ENCODE measurements around the gene BTNL3. TPM values are rescaled to one million over a fixed set of nuclear protein-coding genes. Genes with fewer than 3 reads are reported as not detected.

Gene BTNL3
- total and polyA plus RNA-seq, 4 donors, result 0.47 to 1.8 (median 0.71) TPM; not detected in 1

DNA sequence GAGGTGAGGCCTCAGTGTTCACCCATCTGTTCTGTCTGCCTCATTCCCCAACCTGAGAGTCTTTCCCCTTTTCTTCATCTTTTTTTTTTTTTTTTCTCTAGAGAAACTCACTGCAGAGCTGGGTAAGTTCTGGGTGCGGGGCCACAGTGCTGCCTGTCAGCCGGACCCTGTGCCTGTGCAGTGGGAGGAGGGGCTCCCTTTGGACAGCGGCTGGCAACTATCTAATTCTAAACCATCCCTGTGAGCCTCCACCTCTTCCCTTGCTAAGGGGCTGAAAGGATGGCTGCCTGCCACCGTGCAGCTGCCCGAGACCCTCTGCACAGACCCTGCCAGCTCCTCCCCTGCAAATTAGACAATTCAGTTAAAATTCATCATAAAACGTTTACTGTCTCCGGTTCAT, 65.5 kb downstream of the BTNL3 start:
- H3K4me3 ChIP-seq, result peak overlapping the region; percentile 39
- peaks cover 0 to 91% (median 76%) of the 10 kb centered on the region in 3 donors for H3K27me3 ChIP-seq (ENCODE audit: control insufficient read depth in 3 of 3, insufficient read depth in 3 of 3, low read length in 2 of 3)
- H3K9me3 ChIP-seq (ENCODE audit: control insufficient read depth in 4 of 4, insufficient read depth in 3 of 4, low read length in 3 of 4), result peaks cover 0 to under 1% (median 0%) of the 10 kb centered on the region in 4 donors
- DNase-seq (no peak), ATAC-seq (ENCODE audit: insufficient read depth, low FRiP score) (no peak)
- TF ChIP-seq, protein P1, sequence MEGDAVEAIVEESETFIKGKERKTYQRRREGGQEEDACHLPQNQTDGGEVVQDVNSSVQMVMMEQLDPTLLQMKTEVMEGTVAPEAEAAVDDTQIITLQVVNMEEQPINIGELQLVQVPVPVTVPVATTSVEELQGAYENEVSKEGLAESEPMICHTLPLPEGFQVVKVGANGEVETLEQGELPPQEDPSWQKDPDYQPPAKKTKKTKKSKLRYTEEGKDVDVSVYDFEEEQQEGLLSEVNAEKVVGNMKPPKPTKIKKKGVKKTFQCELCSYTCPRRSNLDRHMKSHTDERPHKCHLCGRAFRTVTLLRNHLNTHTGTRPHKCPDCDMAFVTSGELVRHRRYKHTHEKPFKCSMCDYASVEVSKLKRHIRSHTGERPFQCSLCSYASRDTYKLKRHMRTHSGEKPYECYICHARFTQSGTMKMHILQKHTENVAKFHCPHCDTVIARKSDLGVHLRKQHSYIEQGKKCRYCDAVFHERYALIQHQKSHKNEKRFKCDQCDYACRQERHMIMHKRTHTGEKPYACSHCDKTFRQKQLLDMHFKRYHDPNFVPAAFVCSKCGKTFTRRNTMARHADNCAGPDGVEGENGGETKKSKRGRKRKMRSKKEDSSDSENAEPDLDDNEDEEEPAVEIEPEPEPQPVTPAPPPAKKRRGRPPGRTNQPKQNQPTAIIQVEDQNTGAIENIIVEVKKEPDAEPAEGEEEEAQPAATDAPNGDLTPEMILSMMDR (IDR thresholded peaks at IDR 0.05; ENCODE audit: control extremely low read depth, extremely low read depth), result no peak
- H3K9ac ChIP-seq (ENCODE audit: insufficient read depth in 1 of 2, low read length in 2 of 2), result no peak overlapping the region
- peaks cover 0 to 17% (median 3%) of the 10 kb centered on the region in 5 donors for H3K4me1 ChIP-seq (ENCODE audit: control insufficient read depth in 5 of 5, insufficient read depth in 5 of 5, low read length in 5 of 5)
- peak overlapping the region in 1 of 2 donors; percentile 38 for H3K27ac ChIP-seq (ENCODE audit: low read depth in 1 of 2, low read length in 1 of 2)
- H3K36me3 ChIP-seq (ENCODE audit: control insufficient read depth in 4 of 4, insufficient read depth in 4 of 4, low read length in 4 of 4), result no peaks in the 10 kb centered on the region
- WGBS, 2 donors, result 27 to 32% methylated on average over 7 of the region's 7 CpGs

DNA sequence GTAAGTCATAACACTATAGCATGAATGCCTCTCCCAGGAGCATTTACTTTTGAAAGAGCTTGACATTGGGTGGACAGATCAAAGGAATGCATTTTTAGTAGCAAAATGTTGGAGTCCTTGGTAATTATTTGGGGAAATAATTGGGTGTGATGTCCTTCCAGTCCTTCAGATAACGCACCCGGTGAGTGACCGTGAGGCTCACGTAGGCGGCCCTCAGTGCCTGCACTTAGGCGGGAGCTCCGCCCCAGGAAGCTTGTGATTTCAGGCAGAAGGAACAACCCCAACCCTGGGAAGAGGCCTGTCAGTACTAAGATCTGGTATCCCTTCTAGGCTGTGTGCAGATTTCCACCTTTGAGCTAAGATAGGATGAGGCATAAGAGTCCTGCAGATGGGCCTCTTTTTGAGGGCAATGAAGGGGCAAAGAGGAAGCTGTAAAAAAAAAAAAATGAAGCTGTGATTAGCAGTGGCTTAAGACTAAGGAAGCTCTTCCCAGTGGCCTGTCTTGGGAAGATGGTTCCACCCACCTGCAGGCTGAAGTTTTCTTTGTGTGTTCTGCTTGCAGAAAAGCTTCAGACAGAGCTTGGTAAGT, 66.3 kb downstream of the BTNL3 start:
- WGBS, 2 donors, result 31 to 35% methylated on average over 7 of the region's 7 CpGs

More for the DNA sequence above, 66.3 kb downstream of the BTNL3 start:
- peaks cover 0 to 3% (median 0%) of the 10 kb centered on the region in 4 donors for H3K9me3 ChIP-seq (ENCODE audit: control insufficient read depth in 4 of 4, insufficient read depth in 3 of 4, low read length in 3 of 4)
- TF ChIP-seq, protein P1 (IDR thresholded peaks at IDR 0.05; ENCODE audit: control extremely low read depth, extremely low read depth), result no peak
- no peak overlapping the region for H3K9ac ChIP-seq (ENCODE audit: insufficient read depth in 1 of 2, low read length in 2 of 2)
- no peaks in the 10 kb centered on the region for H3K36me3 ChIP-seq (ENCODE audit: control insufficient read depth in 4 of 4, insufficient read depth in 4 of 4, low read length in 4 of 4)
- no peak overlapping the region for H3K27ac ChIP-seq (ENCODE audit: low read depth in 1 of 2, low read length in 1 of 2)
- peaks cover 0 to 16% (median 3%) of the 10 kb centered on the region in 5 donors for H3K4me1 ChIP-seq (ENCODE audit: control insufficient read depth in 5 of 5, insufficient read depth in 5 of 5, low read length in 5 of 5)
- ATAC-seq (ENCODE audit: insufficient read depth, low FRiP score) (no peak), DNase-seq (no peak)
- H3K4me3 ChIP-seq, result no peak overlapping the region
- H3K27me3 ChIP-seq (ENCODE audit: control insufficient read depth in 3 of 3, insufficient read depth in 3 of 3, low read length in 2 of 3), result peaks cover 0 to 89% (median 69%) of the 10 kb centered on the region in 3 donors

Small RNAs within 50 kb of the gene (small RNA-seq; reads per million reads assigned to genes)
- gene MIR8089 (ENCODE audit: low replicate concordance), result not detected
- not detected for gene RNU6-1036P (ENCODE audit: low replicate concordance)
- not detected for gene RPS29P12 (ENCODE audit: low replicate concordance)

Other genes starting within 250 kb of the BTNL3 start
- gene OR2Y1, start 248.8 kb upstream of the BTNL3 start, total RNA-seq, result not detected
- gene OR2Y1, start 248.8 kb upstream of the BTNL3 start, polyA plus RNA-seq, result not detected
- gene MGAT1, start 186.0 kb upstream of the BTNL3 start, total RNA-seq, result 100 to 1,000 TPM; 117 to 274 TPM
- gene MGAT1, start 186.0 kb upstream of the BTNL3 start, polyA plus RNA-seq, result 100 to 1,000 TPM; 149 to 415 TPM
- gene ZFP62, start 127.6 kb upstream of the BTNL3 start, total RNA-seq, result 10 to 100 TPM; 18.1 to 31.2 TPM
- gene ZFP62, start 127.6 kb upstream of the BTNL3 start, polyA plus RNA-seq, result 10 to 100 TPM in 1 of 2 donors, 1 to 10 TPM in 1; 9.6 to 21.9 TPM
- 1 to 10 TPM; 1.5 to 2.6 TPM for gene BTNL8, start 89.7 kb upstream of the BTNL3 start, total RNA-seq
- 1 to 10 TPM in 1 of 2 donors, under 1 TPM in 1; 0.81 to 7.2 TPM for gene BTNL8, start 89.7 kb upstream of the BTNL3 start, polyA plus RNA-seq
- 10 to 100 TPM; 23.5 to 73.1 TPM for gene BTNL9, start 51.4 kb downstream of the BTNL3 start, total RNA-seq
- gene BTNL9, start 51.4 kb downstream of the BTNL3 start, polyA plus RNA-seq, result 10 to 100 TPM; 54.5 to 70.1 TPM
- not detected for gene OR2V1, start 142.3 kb downstream of the BTNL3 start, total RNA-seq
- gene OR2V1, start 142.3 kb downstream of the BTNL3 start, polyA plus RNA-seq, result not detected
- not detected for gene OR2V2, start 158.7 kb downstream of the BTNL3 start, total RNA-seq
- gene OR2V2, start 158.7 kb downstream of the BTNL3 start, polyA plus RNA-seq, result not detected
- 1 to 10 TPM in 1 of 2 donors, under 1 TPM in 1; 0.46 to 3.8 TPM for gene TRIM7, start 216.3 kb downstream of the BTNL3 start, total RNA-seq
- 1 to 10 TPM; 1.2 to 3.6 TPM for gene TRIM7, start 216.3 kb downstream of the BTNL3 start, polyA plus RNA-seq
- 10 to 100 TPM; 13.1 to 38.6 TPM for gene TRIM41, start 234.4 kb downstream of the BTNL3 start, total RNA-seq
- gene TRIM41, start 234.4 kb downstream of the BTNL3 start, polyA plus RNA-seq, result 10 to 100 TPM; 20.3 to 24.1 TPM

Measured in lung (tissue), 13 donors.